Smooth muscle cell (in vitro differentiated cells): ENCODE results near the gene GPHN. TPM values are rescaled to one million over a fixed set of nuclear protein-coding genes. Genes with fewer than 3 reads are reported as not detected.

Source experiments
- DNase-seq: peaks from one replicate; lab custom pipeline; 2025; ENCODE audit not compliant: unreplicated experiment; lab: John Stamatoyannopoulos, UW
- H2AFZ ChIP-seq: fragments of 200-600 bp; sonication (generic); 2 replicates; pipeline ENCODE4 v1.6.0; 2016; ENCODE audit warnings: antibody characterized with exemption, low read depth, mild to moderate bottlenecking
- H3F3A ChIP-seq: fragments of 200-600 bp; sonication (generic); 2 replicates; pipeline ENCODE4 v1.6.0; 2017; ENCODE audit warnings: antibody characterized with exemption, low read depth
- H3K27ac ChIP-seq: fragments of 200-600 bp; sonication (generic); 2 replicates; pipeline ENCODE4 v1.5.1; 2016; ENCODE audit warnings: low read depth, mild to moderate bottlenecking
- H3K27me3 ChIP-seq: fragments of 200-600 bp; sonication (generic); 2 replicates; pipeline ENCODE4 v1.6.1; 2016; ENCODE audit warnings: low read depth, mild to moderate bottlenecking
- H3K36me3 ChIP-seq: fragments of 200-600 bp; sonication (generic); 2 replicates; pipeline ENCODE4 v1.5.1; 2016; ENCODE audit warnings: low read depth
- H3K4me1 ChIP-seq: fragments of 200-600 bp; sonication (generic); 2 replicates; pipeline ENCODE4 v1.5.1; 2016; ENCODE audit warnings: low read depth
- H3K4me2 ChIP-seq: fragments of 200-600 bp; sonication (generic); 2 replicates; pipeline ENCODE4 v1.6.0; 2016; ENCODE audit warnings: mild to moderate bottlenecking
- H3K4me3 ChIP-seq: fragments of 200-600 bp; sonication (generic); 2 replicates; pipeline ENCODE4 v1.5.1; 2016; ENCODE audit warnings: mild to moderate bottlenecking
- H3K79me2 ChIP-seq: fragments of 200-600 bp; sonication (generic); 2 replicates; pipeline ENCODE4 v1.6.0; 2016; ENCODE audit warnings: low read depth, mild to moderate bottlenecking
- H3K9ac ChIP-seq: fragments of 200-600 bp; sonication (generic); 2 replicates; pipeline ENCODE4 v1.6.0; 2016; ENCODE audit warnings: low read depth
- H3K9me3 ChIP-seq: fragments of 200-600 bp; sonication (generic); replicated peaks from 2 replicates; pipeline ENCODE4 v1.5.1; 2016; ENCODE audit warnings: low read depth
- H4K20me1 ChIP-seq: fragments of 200-600 bp; sonication (generic); 2 replicates; pipeline ENCODE4 v1.6.0; 2016; ENCODE audit warnings: low read depth
- CTCF ChIP-seq: fragments of 200-600 bp; sonication (generic); IDR thresholded peaks from 2 replicates; pipeline ENCODE4 v1.5.1; 2017; ENCODE audit warnings: borderline replicate concordance, mild to moderate bottlenecking, antibody characterized with exemption; ENCODE audit not compliant: insufficient read depth, poor library complexity, severe bottlenecking
- WGBS: methylation state at CpG from one replicate; pipeline ENCODE4 v1.1.7; 2016; ENCODE audit warnings: low lambda C conversion rate; 5-methylcytosine and 5-hydroxymethylcytosine counted together
- polyA plus RNA-seq: library from polyadenylated mRNA; unstranded; fragments of >200 nt; fragmentation: Nextera tagmentation; extraction: Ambion mirVana; gene quantifications from 2 replicates; pipeline ENCODE4 v1.2.1, GENCODE V29; 2016
- total RNA-seq: library from RNA; depleted of rRNA; stranded (reverse); fragments of >200 nt; gene quantifications from 2 replicates; pipeline ENCODE4 v1.2.3, GENCODE V29; 2014

Gene GPHN
- total and polyA plus RNA-seq, 2 experiments from 2014 or later: 8.6 to 18.9 TPM

GRCh38 chr14:67186789-67187584 is 679.0 kb downstream of the GPHN start:
- Histone ChIP-seq H3F3A (no peaks in the 10 kb centered on the region), H3K79me2 (no peaks in the 10 kb centered on the region), H3K4me2 (no peak overlapping the region), H3K9ac (no peak overlapping the region), H3K36me3 (no peaks in the 10 kb centered on the region), H2AFZ (no peak overlapping the region), H3K4me3 (no peak overlapping the region), H3K4me1 (no peaks in the 10 kb centered on the region), H4K20me1 (no peaks in the 10 kb centered on the region), H3K27ac (no peak overlapping the region), H3K27me3 (no peaks in the 10 kb centered on the region), H3K9me3 (no peaks in the 10 kb centered on the region)
- no peak for TF ChIP-seq CTCF
- WGBS: 73% methylated on average over 7 of the region's 7 CpGs
- no peak for DNase-seq

GRCh38 chr14:67187826-67188225 is 679.9 kb downstream of the GPHN start:
- H3K4me3 ChIP-seq: no peak overlapping the region
- no peaks in the 10 kb centered on the region for H3K27me3 ChIP-seq
- WGBS: 89% methylated on average over 2 of the region's 2 CpGs
- no peaks in the 10 kb centered on the region for H3K79me2 ChIP-seq
- TF ChIP-seq CTCF: no peak
- H3K36me3 ChIP-seq: no peaks in the 10 kb centered on the region
- no peaks in the 10 kb centered on the region for H3K9me3 ChIP-seq
- no peaks in the 10 kb centered on the region for H4K20me1 ChIP-seq
- H3F3A ChIP-seq: no peaks in the 10 kb centered on the region
- no peak overlapping the region for H3K9ac ChIP-seq
- no peaks in the 10 kb centered on the region for H3K4me1 ChIP-seq
- DNase-seq: no peak
- H2AFZ ChIP-seq: no peak overlapping the region
- H3K27ac ChIP-seq: no peak overlapping the region
- no peak overlapping the region for H3K4me2 ChIP-seq

GRCh38 chr14:67188326-67188725 is 680.4 kb downstream of the GPHN start:
- no peak overlapping the region for H3K27ac ChIP-seq
- H3K4me1 ChIP-seq: no peaks in the 10 kb centered on the region
- TF ChIP-seq CTCF: no peak
- no peak for DNase-seq
- no peaks in the 10 kb centered on the region for H3K79me2 ChIP-seq
- WGBS: 93% methylated on average over 4 of the region's 4 CpGs
- H3K4me2 ChIP-seq: no peak overlapping the region
- H3K36me3 ChIP-seq: no peaks in the 10 kb centered on the region
- no peak overlapping the region for H3K4me3 ChIP-seq
- H3K9ac ChIP-seq: no peak overlapping the region
- H3K27me3 ChIP-seq: no peaks in the 10 kb centered on the region
- H3K9me3 ChIP-seq: no peaks in the 10 kb centered on the region
- no peaks in the 10 kb centered on the region for H3F3A ChIP-seq
- H4K20me1 ChIP-seq: no peaks in the 10 kb centered on the region
- H2AFZ ChIP-seq: no peak overlapping the region
